HG03103 (cell line): ENCODE measurements around the gene CYP3A5.
"Not testable (repeated sequence)": the region's sequence is repeated elsewhere in the genome, so short reads cannot be mapped to it uniquely, and the experiment has no call there.

Experiments used
- ATAC-seq: cut with Tn5 transposase; IDR thresholded peaks from one replicate; pipeline ENCODE4 v1.9.1; 2021; ENCODE audit warnings: low read depth; ENCODE audit not compliant: unreplicated experiment

Gene CYP3A5

GRCh38 chr7:99685871-99686608 is 6.2 kb upstream of the CYP3A5 start:
- not testable (repeated sequence) for ATAC-seq

- ATAC-seq = no peak
These were observed 5.4 kb upstream of the CYP3A5 start for GRCh38 chr7:99685129-99685758.

GRCh38 chr7:99679032-99679399 is 780 bp downstream of the CYP3A5 start:
- no peak for ATAC-seq

- ATAC-seq = no peak
These were observed 2.1 kb downstream of the CYP3A5 start for GRCh38 chr7:99677648-99678045.

- ATAC-seq = no peak
These were observed 2.7 kb downstream of the CYP3A5 start for GRCh38 chr7:99677013-99677647.

GRCh38 chr7:99674995-99675742 is 4.6 kb downstream of the CYP3A5 start:
- ATAC-seq = no peak

- no peak for ATAC-seq
These were observed 7.2 kb downstream of the CYP3A5 start for GRCh38 chr7:99672573-99672972.

- ATAC-seq = no peak
These were observed 10.0 kb downstream of the CYP3A5 start for GRCh38 chr7:99669782-99670181.

GRCh38 chr7:99668541-99668940 is 11.3 kb downstream of the CYP3A5 start:
- ATAC-seq = no peak

- no peak for ATAC-seq
These were observed 12.6 kb downstream of the CYP3A5 start for GRCh38 chr7:99667179-99667578.

- ATAC-seq = no peak
These were observed 13.8 kb downstream of the CYP3A5 start for GRCh38 chr7:99666013-99666395.

GRCh38 chr7:99665312-99666012 is 14.3 kb downstream of the CYP3A5 start:
- no peak for ATAC-seq

- not testable (repeated sequence) for ATAC-seq
These were observed 21.9 kb downstream of the CYP3A5 start for GRCh38 chr7:99657879-99658278.

GRCh38 chr7:99654626-99655025 is 25.2 kb downstream of the CYP3A5 start:
- not testable (repeated sequence) for ATAC-seq

GRCh38 chr7:99653754-99654153 is 26.0 kb downstream of the CYP3A5 start:
- ATAC-seq = no peak

- ATAC-seq = not testable (repeated sequence)
These were observed 26.5 kb downstream of the CYP3A5 start for GRCh38 chr7:99653269-99653668.

- ATAC-seq = no peak
These were observed 27.1 kb downstream of the CYP3A5 start for GRCh38 chr7:99652671-99653070.

GRCh38 chr7:99651290-99651689 is 28.5 kb downstream of the CYP3A5 start:
- no peak for ATAC-seq

GRCh38 chr7:99648843-99649242 is 31.0 kb downstream of the CYP3A5 start:
- ATAC-seq = no peak

- no peak for ATAC-seq
These were observed 34.2 kb downstream of the CYP3A5 start for GRCh38 chr7:99645590-99645989.

- no peak for ATAC-seq
These were observed 35.4 kb downstream of the CYP3A5 start for GRCh38 chr7:99644431-99644830.
